ENCODE measurements around the gene CDC37.
"Not testable (repeated sequence)": the region's sequence is repeated elsewhere in the genome, so short reads cannot be mapped to it uniquely, and the experiment has no call there.

CDC37 gene

GRCh38 chr19:10378124-10378523, 25.2 kb downstream of the CDC37 start:
- no peak for DNase-seq (ENCODE audit: low read depth)
- no peak overlapping the region for H3K4me3 ChIP-seq (ENCODE audit: low read depth, low read length)
- TF ChIP-seq CTCF (IDR thresholded peaks at IDR 0.05; ENCODE audit: low read depth, low read length, missing control alignments): no peak
- in situ Hi-C loops (cut with HindIII; ENCODE audit: low sequenced_read_pairs): no loop called here

GRCh38 chr19:10377140-10377640, 26.2 kb downstream of the CDC37 start:
- in situ Hi-C loops (cut with HindIII; ENCODE audit: low sequenced_read_pairs); DNase-seq (ENCODE audit: low read depth); H3K4me3 ChIP-seq (ENCODE audit: low read depth, low read length): not testable (repeated sequence)

- no peak for DNase-seq (ENCODE audit: low read depth)
- H3K4me3 ChIP-seq (ENCODE audit: low read depth, low read length): no peak overlapping the region
- TF ChIP-seq CTCF (IDR thresholded peaks at IDR 0.05; ENCODE audit: low read depth, low read length, missing control alignments): no peak
- in situ Hi-C loops (cut with HindIII; ENCODE audit: low sequenced_read_pairs): no loop called here
These were observed 28.4 kb downstream of the CDC37 start for GRCh38 chr19:10374931-10375330.

GRCh38 chr19:10372690-10373089, 30.7 kb downstream of the CDC37 start:
- DNase-seq (ENCODE audit: low read depth): no peak
- in situ Hi-C loops (cut with HindIII; ENCODE audit: low sequenced_read_pairs): no loop called here
- TF ChIP-seq CTCF (IDR thresholded peaks at IDR 0.05; ENCODE audit: low read depth, low read length, missing control alignments): no peak
- no peak overlapping the region for H3K4me3 ChIP-seq (ENCODE audit: low read depth, low read length)

- no peak for TF ChIP-seq CTCF (IDR thresholded peaks at IDR 0.05; ENCODE audit: low read depth, low read length, missing control alignments)
- in situ Hi-C loops (cut with HindIII; ENCODE audit: low sequenced_read_pairs): no loop called here
- no peak overlapping the region for H3K4me3 ChIP-seq (ENCODE audit: low read depth, low read length)
- DNase-seq (ENCODE audit: low read depth): no peak
These were observed 35.1 kb downstream of the CDC37 start for GRCh38 chr19:10368101-10368803.

GRCh38 chr19:10366950-10367512, 36.3 kb downstream of the CDC37 start:
- in situ Hi-C loops (cut with HindIII; ENCODE audit: low sequenced_read_pairs); H3K4me3 ChIP-seq (ENCODE audit: low read depth, low read length); DNase-seq (ENCODE audit: low read depth): not testable (repeated sequence)

- no peak overlapping the region for H3K4me3 ChIP-seq (ENCODE audit: low read depth, low read length)
- no peak for TF ChIP-seq CTCF (IDR thresholded peaks at IDR 0.05; ENCODE audit: low read depth, low read length, missing control alignments)
- in situ Hi-C loops (cut with HindIII; ENCODE audit: low sequenced_read_pairs): no loop called here
- DNase-seq (ENCODE audit: low read depth): no peak
These were observed 37.8 kb downstream of the CDC37 start for GRCh38 chr19:10365518-10365917.
